Putamen (tissue), 1 donor: ENCODE data around the gene TSHZ1.
A peak's percentile ranks its signal among the peaks of the same experiment; 100 is the strongest.
"Not testable (repeated sequence)": the region's sequence is repeated elsewhere in the genome, so short reads cannot be mapped to it uniquely, and the experiment has no call there.

Source experiments
- DNase-seq: peaks from one replicate; pipeline ENCODE4 v3.0.0-alpha.2; 2016; ENCODE audit warnings: low spot score

The TSHZ1 gene

GRCh38 chr18:75179819-75180600 lies 30.6 kb upstream of the TSHZ1 start:
- no peak for DNase-seq

GRCh38 chr18:75183524-75183923 lies 27.1 kb upstream of the TSHZ1 start:
- DNase-seq, result no peak

DNA sequence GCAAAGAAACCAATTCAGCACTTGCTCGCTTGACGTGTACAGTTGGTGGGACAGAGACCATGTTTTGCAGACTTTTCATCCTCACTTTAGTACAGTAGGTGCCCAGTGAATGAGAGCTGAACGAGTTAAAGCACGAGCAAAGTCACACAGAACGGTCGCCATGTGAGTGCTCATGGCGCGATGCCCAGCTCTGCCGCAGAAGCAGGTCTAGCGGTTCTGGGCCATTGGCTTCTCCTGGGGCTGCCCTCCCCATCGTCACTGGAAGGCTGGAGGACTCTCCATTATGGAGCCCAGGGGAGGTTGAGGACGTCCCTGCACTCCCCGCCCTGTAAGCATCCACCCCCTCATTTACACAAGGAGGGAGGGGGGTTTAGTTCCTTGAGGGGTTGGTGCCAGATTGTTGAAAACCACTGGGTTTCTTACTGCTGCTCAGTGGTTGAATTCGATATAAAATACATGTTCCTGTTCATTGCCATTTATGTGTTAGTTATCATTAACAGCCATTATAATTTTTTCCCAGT lies 26.6 kb upstream of the TSHZ1 start:
- DNase-seq, result no peak

DNA sequence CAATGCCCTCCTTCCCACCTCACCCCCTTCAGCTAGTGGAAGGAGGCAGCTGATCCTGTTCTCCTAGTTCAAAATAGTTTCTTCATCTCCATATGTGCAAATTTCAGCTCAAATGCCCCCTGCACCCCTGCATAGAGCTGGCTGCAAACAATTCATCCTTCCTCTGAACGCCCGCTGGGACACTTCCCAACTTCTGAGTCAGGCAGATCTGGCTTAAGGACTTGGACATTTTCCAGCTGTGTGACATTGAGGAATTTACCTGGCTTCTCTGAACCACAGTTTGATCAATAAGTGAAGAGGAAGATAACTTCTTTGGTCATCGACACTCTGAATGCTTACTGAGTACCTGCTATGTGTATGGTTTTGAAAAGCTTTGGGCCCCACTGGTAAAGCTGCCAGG lies 25.1 kb upstream of the TSHZ1 start:
- DNase-seq, result no peak

- not testable (repeated sequence) for DNase-seq
Measured at GRCh38 chr18:75187702-75188101, 22.9 kb upstream of the TSHZ1 start.

GRCh38 chr18:75189696-75190095 lies 20.9 kb upstream of the TSHZ1 start:
- no peak for DNase-seq

- no peak for DNase-seq
Measured at GRCh38 chr18:75192899-75193298, 17.7 kb upstream of the TSHZ1 start.

DNA sequence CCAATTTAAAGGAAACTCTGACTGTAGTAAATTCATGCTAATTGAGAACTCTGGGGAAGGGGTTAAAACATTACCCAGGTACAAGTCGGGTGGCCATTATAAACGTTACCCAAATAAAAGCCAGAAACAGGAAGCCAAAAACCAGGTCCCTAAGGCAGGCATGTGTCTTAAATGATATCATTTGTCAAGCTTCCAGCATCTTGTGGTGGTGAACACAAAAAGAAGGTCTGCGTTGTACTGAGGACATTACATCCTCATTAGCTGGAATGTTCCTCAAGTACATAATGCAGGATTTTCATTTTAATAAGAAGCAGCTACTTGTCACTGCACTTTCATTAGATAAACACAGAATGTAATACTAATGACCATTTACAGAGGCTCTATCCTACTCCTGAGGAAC lies 12.6 kb upstream of the TSHZ1 start:
- no peak for DNase-seq

DNA sequence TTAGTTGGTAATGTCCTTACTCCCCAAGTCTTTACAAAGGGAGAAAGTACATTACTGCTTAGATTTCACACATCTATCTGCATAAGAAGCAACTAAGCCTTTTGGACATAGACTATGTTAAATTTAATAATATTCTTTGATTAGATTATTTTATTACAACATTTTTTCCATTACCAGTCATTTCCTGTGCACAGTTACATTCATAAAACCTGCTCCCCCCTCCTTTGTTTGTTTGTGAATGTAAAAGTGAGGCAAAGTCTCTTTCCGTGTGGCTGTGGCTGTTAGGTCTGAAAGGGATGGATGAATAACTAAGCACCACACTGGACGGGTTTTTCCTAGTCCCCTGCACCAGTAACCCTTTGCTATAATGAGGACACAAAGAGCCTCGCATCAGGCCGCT lies 11.3 kb upstream of the TSHZ1 start:
- DNase-seq, result no peak

GRCh38 chr18:75200071-75200470 lies 10.5 kb upstream of the TSHZ1 start:
- no peak for DNase-seq

- DNase-seq, result no peak
Measured at GRCh38 chr18:75200605-75201280, 9.9 kb upstream of the TSHZ1 start.

DNA sequence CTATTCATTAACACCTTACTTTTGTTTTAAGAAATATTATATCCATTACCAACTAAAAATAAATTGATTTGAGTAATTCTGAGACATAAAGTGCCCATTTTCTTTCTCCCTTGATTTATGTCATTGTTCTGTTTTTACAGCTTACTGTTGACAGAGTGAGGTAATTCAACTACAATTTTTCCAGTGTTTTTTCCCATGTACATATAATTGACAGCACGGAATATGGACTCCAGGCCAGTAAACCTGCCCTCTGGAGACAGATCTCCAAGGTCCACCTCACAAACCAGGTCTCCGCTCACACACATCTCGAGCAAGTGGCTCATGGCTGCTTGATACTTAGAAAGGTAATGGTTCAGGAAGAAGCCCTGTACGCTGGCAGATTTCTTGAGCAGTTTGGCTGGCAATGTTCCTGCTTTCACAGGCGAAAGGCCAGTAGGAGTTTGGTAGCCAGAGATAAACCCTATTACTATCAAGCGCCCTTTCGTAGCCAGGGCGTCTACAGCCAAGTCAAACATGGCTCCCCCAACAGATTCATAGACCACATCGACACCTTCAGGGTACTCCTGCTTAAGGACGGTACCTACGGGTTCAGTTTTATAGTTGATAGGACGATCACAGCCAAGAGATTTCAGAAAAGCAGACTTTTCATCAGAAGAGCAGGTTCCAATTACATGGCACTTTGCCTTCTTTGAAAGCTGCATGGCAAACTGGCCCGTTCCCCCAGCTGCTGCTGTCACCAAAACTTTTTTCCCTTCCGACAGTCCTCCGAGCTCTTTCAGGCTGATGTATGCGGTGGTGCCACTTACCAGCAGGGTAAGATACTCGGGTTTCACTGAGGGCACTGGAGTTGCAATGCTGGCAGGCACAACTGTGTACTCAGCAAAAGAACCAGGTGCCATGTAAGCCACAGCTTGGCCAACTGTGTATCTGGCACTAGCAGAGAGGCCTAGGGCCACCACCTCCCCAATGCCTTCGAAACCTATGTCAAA lies 9.0 kb upstream of the TSHZ1 start:
- no peak for DNase-seq

DNA sequence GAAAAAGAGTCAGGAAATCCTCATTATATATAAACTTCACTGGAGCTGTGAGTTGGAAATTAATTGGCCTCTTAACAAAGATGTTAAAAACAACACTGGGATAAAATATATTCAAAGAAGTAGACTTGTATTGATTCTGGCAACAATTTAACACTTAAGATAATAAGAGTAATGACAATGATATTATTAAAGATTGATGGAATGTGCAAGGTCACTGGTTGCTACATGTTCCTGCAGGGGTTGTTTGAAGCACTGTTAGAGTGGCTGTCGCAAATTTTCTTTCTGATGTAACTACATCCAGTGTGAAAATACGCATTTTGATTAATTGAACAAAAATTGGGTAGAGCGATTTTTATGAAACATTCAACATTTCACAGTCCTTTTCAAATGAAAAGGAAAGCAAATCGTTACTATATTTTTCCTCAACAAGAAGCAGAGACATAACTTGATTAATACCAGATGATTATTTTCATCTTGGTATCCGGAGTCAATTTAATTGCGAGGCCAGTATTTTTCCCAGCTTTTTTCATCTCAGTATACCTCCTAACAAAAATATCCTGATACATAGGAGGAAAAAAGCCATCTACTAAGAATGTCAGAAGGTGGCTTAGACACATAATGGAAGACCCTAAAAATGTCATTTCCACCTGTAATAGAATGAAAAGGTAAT lies 7.8 kb upstream of the TSHZ1 start:
- DNase-seq, result no peak

DNA sequence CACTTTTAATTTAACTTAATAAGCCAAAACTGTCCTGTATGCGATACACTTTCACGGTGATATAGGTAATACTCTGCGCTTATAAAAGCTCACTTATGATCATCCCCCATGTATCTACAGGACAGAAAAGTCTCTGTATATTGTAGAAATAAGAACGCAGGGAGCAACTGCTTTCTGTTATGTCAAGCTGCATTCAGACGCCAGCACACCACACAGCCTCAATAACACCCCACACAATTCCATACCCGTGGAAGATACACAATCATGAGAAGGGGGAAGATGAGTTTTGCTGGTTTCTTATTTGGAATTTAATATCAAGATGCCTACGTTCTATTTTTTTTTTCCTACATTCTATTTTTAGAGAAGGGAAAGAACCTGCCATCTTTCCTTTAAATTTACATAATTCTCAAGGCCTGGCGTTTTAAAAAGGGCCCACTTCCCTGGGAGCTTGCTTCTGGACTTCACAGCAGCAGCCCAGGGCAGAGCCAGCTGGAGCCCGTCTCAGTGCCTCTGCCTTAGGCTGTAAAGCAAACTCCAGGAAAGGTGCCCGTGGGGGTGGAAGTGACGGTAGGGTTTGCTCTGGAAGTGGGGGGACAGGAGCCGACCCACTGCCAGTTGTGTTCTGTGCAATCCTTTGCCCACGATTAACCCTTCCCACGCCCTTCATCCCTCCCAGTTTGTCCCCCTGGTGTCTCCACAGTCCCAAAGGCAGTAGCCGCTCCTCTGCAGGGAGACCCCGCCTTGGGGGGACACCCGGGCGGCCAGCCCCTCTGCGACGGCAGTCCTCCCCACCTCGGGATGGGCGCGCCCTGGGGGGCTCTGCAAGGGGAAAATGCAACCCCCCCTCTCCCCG lies 7.0 kb upstream of the TSHZ1 start:
- DNase-seq, result peak; percentile 53

- no peak for DNase-seq
Measured at GRCh38 chr18:75204269-75204731, 6.3 kb upstream of the TSHZ1 start.

- no peak for DNase-seq
Measured at GRCh38 chr18:75204732-75205513, 5.7 kb upstream of the TSHZ1 start.

DNA sequence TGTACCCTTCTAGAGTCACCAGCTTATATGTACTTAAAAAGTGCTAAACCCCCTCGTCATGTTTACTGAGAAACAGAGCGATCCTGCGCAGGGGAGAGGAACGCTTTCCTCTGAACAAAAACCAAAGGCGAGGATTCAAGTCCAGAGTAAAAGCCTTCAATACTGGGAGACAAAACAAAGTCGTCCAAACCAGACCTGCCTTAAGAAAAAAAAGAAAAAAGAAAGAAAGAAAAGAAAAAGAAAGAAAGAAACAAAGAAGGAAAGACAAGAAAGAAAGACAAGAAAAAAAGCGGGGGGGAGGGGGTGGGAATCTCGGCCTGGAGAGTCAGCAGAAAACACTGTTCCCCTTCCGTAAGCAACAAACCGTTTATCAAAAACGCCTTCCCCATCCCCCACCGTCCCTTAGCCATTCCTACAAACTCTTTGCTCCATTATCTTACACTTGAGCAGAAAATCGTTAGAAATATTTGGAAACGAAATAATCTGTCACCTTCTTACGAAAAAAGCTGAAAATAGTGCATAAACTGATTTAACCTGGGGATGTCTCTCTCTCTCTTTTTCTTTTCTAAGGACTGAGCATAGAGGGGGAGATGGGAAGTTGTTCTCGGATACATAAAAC lies 5.0 kb upstream of the TSHZ1 start:
- DNase-seq, result no peak

- DNase-seq, result no peak
Measured at GRCh38 chr18:75206452-75207309, 3.9 kb upstream of the TSHZ1 start.
